Measurements from ENCODE around the gene NGFR.

Gene NGFR

GRCh38 chr17:49494986-49495841 lies at the start of gene NGFR:
Gene NGFR (plus strand): TSS chr17:49495293. CDS start chr17:49495418, 125 bp downstream.
- H3K27ac Mint-ChIP-seq = peak within 1 kb of the TSS in 1 of 3 experiments; percentile 57
- no peaks in the 10 kb centered on the region for H3K9me3 Mint-ChIP-seq
- TF ChIP-seq CTCF (IDR thresholded peaks at IDR 0.05; ENCODE audit: unreplicated experiment in 3 of 3) = no peak
- H3K4me1 Mint-ChIP-seq = peaks cover 41% of the 10 kb centered on the region
- H3K36me3 Mint-ChIP-seq (ENCODE audit: low read depth) = no peaks in the 10 kb centered on the region
- peak within 1 kb of the TSS; percentile 93 to 96 (median 93) for H3K4me3 Mint-ChIP-seq
- peaks cover 72% of the 10 kb centered on the region for H3K27me3 Mint-ChIP-seq (ENCODE audit: low read depth)

- Mint-ChIP-seq H3K9me3 (no peaks in the 10 kb centered on the region), H3K27ac (no peak overlapping the region), H3K27me3 (ENCODE audit: low read depth) (peaks cover 35% of the 10 kb centered on the region), H3K4me3 (no peak overlapping the region), H3K36me3 (ENCODE audit: low read depth) (no peaks in the 10 kb centered on the region), H3K4me1 (peaks cover 38% of the 10 kb centered on the region)
- TF ChIP-seq CTCF (IDR thresholded peaks at IDR 0.05; ENCODE audit: unreplicated experiment in 3 of 3) = no peak
Measured at GRCh38 chr17:49445591-49445990, 49.5 kb upstream of the NGFR start.

GRCh38 chr17:49447628-49448302 lies 47.3 kb upstream of the NGFR start:
- Mint-ChIP-seq H3K36me3 (ENCODE audit: low read depth) (no peaks in the 10 kb centered on the region), H3K9me3 (no peaks in the 10 kb centered on the region), H3K4me3 (no peak overlapping the region), H3K27me3 (ENCODE audit: low read depth) (peaks cover 24% of the 10 kb centered on the region), H3K27ac (peak overlapping the region; percentile 37 to 79 (median 73)), H3K4me1 (peaks cover 20% of the 10 kb centered on the region)
- no peak for TF ChIP-seq CTCF (IDR thresholded peaks at IDR 0.05; ENCODE audit: unreplicated experiment in 3 of 3)

- Mint-ChIP-seq H3K27me3 (ENCODE audit: low read depth) (peaks cover 20% of the 10 kb centered on the region), H3K27ac (peak overlapping the region in 2 of 3 experiments; percentile 2 to 11), H3K9me3 (no peaks in the 10 kb centered on the region), H3K4me3 (no peak overlapping the region), H3K4me1 (peaks cover 27% of the 10 kb centered on the region), H3K36me3 (ENCODE audit: low read depth) (no peaks in the 10 kb centered on the region)
- no peak for TF ChIP-seq CTCF (IDR thresholded peaks at IDR 0.05; ENCODE audit: unreplicated experiment in 3 of 3)
Measured at GRCh38 chr17:49450181-49450580, 44.9 kb upstream of the NGFR start.

GRCh38 chr17:49450735-49451134 lies 44.4 kb upstream of the NGFR start:
- peaks cover 28% of the 10 kb centered on the region for H3K4me1 Mint-ChIP-seq
- H3K27ac Mint-ChIP-seq = peak overlapping the region in 2 of 3 experiments; percentile 0 to 11
- peaks cover 20% of the 10 kb centered on the region for H3K27me3 Mint-ChIP-seq (ENCODE audit: low read depth)
- no peaks in the 10 kb centered on the region for H3K9me3 Mint-ChIP-seq
- TF ChIP-seq CTCF (IDR thresholded peaks at IDR 0.05; ENCODE audit: unreplicated experiment in 3 of 3) = no peak
- H3K4me3 Mint-ChIP-seq = no peak overlapping the region
- H3K36me3 Mint-ChIP-seq (ENCODE audit: low read depth) = no peaks in the 10 kb centered on the region

Data from nephron (organoid).